AG08396 (cell line): Measurements from ENCODE around the gene USP49.

ENCODE experiments used
- DNase-seq: peaks from one replicate; pipeline ENCODE4 v3.0.0; 2012; ENCODE audit warnings: low spot score, mixed read lengths

The USP49 gene

DNA sequence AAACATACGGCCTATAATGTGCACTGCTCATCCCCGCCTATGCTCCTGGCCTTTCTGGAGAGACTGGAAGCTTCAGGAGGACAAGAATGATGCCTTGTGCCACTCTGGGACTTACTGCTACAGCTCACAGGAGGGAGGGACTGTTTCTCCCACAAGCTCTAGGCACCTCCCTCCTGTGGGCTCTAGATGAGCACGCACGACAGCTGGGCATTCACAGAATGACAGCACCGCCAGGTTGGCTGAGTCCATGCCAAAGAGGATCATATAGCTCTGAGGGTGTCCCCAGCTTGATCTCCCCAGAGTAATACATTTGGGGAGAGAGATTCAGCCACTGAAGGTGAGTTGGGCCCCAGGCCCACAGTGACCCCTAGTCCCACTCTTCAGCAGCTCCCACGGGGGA lies 137.9 kb downstream of the USP49 start:
- no peak for DNase-seq

DNA sequence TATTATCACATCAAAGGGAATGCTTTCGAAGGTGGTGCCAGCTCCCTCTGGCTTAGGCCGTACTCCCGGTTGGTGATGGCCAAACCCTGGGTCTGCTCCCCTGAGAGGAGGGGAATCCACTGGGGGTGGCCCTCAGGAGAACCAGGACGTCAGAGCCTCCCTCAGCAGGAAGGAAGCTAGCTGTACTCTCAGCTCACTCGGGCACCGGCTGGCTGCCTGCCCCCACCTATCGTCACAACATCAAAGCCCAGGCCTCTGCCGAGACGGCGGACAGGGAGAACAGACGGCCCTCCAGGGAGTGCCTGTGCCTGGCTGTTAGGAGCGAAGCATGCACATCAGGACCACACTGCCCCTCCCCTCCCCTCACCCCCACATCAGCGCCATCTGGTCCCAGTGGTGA lies 138.8 kb downstream of the USP49 start:
- DNase-seq = no peak

DNA sequence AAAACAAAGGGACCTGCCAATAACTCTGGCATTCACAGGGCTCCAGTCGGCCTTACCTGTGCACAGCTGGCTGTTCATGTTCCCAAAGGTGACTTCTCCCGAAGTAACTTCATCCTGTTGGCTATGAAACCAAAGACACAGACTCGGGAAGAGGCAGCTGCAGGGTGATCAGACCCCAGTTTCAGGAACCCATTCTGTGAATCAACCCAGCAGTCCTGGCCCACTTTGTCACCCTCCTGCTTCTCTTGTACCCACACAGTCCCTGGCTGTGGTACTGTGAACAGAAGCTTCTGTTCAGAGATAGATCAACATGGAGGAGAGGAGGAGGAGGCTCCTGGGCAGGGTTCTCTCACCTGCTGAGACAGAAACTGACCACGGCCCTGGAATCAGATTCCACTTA lies 139.3 kb downstream of the USP49 start:
- no peak for DNase-seq

DNA sequence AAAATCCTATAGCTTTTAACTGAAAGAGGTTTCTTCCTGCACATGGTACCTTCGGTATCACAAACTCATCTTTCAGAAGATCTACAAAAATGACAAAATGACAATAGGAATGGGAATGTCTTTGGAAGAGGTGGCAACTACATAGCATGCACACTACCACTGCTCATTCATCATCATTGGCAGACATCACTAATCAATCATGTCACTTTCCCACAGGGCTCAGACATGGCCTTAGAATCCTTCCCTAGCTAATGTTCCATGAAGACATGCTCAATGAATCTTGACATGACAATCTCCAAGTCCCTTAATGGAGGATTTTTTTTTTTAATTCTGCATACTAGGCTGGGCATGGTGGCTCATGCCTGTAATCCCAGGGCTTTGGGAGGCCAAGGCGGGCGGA lies 144.8 kb downstream of the USP49 start:
- DNase-seq = no peak

GRCh38 chr6:41748542-41748941 lies 146.6 kb downstream of the USP49 start:
- no peak for DNase-seq

DNA sequence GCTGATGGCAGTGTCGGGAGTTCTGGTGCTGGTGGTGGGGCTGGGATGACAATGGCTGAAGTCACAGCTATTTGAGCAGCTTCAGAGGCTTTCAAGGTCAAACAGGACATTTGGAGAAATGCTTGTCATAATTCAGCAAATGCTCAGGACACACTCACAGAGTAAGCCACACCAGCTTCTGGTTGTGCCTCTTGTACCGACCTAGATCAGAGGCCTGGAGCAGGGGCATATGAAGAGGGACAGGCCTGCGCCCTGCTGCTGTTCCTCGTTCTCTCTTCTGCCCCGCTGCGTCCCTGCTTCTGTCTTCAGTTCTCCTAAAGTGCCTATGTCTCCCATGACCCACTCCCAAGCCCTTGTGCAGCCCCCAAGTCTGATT lies 147.1 kb downstream of the USP49 start:
- no peak for DNase-seq

GRCh38 chr6:41747256-41748101 lies 147.7 kb downstream of the USP49 start, which contains the start of gene PGC:
PGC (minus strand) TSS chr6:41747397; CDS start chr6:41747334, 63 bp downstream.
- DNase-seq = no peak

DNA sequence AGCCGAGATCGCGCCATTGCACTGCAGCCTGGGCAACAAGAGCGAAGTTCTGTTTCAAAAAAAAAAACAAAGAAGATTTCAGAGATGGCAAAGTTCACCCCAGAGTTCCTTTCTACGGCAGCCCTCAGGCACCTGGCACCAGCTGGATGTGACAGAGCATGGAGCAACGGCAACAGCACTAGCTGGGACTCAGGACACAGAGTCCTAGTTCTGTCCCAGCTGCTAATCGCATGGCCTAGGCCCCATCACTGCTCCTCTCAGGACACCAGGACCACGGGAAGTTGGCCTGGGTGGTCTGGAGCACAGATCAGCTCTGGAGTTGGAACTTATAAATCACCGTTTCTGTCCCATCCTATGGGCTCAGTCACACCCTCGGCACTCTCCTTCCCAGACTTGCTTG lies 149.1 kb downstream of the USP49 start:
- DNase-seq = no peak

DNA sequence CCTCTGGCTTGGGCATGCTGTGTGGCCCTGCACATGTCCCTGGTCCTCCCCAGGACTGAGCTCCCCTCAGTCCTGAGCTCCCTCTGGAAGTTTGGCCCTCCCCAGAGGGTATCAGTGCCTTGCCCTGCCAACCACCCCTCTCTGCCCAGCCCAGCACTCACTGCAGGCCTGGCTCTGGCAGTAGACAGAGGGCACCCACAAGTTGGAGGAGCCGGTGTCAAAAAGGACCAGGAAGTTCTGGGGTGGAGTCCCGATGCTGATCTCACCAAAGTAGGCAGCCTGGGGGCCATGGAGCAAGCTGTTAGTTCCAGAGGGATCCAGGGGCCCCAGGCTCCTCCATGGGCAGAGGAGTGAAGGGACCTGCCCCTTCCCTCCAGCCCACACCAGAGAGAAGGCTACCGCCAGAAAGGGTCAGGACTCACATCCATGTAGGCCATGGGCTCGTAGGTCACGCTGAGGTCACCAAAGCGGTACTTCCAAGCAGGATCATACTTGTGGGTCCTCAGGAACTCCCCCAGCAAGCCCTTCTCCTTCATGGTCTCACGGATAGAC lies 150.9 kb downstream of the USP49 start:
- DNase-seq = no peak

DNA sequence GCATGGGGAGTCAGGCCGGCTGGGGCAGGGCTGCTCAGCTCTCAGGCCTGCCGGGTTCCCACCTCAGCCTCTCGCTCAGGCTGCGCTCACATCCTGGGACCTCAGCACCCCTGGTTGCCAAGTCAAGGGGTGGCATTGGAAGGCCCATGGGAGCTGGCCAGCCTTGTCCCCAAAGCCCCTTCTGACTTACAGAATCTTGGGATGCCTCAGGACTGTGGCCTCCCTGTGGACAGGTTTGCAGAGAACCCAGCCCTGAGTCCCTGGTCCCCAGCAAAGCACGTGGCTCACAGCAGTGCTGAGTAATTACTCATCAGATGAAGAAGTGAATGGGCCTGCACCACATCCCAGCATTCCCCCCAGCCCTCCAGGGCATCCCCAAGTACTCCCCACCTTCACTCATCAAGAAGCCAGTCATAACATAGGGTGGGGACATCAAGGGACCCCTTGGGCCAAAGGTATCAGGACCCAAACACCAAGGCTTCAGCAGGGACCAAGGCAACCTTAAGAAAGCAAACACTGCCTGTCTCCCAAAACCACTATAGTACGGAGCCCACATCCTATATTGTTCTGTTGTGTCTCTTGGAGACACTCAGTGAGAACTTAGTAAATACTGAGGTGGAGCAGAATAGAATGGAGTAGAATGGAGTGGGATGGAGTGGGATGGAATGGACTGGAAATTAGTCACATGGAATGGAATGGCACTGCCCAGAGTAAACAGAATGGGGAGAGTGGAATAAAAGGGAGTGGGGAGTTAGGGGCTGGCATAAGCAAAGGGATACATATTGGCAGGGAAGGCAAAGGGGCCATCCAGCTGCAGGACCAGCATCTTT lies 151.6 kb downstream of the USP49 start:
- no peak for DNase-seq

- no peak for DNase-seq
These were observed 153.3 kb downstream of the USP49 start for GRCh38 chr6:41741625-41742490.

GRCh38 chr6:41740366-41741162 lies 154.6 kb downstream of the USP49 start:
- DNase-seq = no peak
